Heart right ventricle (tissue), 16 donors: Measurements from ENCODE around the gene TRIM47. TPM values are rescaled to one million over a fixed set of nuclear protein-coding genes. Genes with fewer than 3 reads are reported as not detected.
A peak's percentile ranks its signal among the peaks of the same experiment; 100 is the strongest.

Experiments
- ATAC-seq, 8 donors: fragments of 200-7000 bp; cut with Tn5 transposase; one replicate each; pipeline ENCODE4 v1.9.1; 2020; ENCODE audit warnings: mild to moderate bottlenecking in 8 of 8, moderate library complexity in 8 of 8, moderate number of reproducible peaks in 1 of 8
- DNase-seq, 2 donors: peaks; one replicate each; pipeline ENCODE4 v3.0.0-alpha.2; 2020
- H3K27ac ChIP-seq, 10 donors: fragments of 200-600 bp; sonication (generic) in 2 of 10; one replicate each; pipeline versions ENCODE4 v1.5.0 to v1.8.0; 2020 to 2022; ENCODE audit warnings: mild to moderate bottlenecking in 3 of 10
- H3K27me3 ChIP-seq, 7 donors: fragments of 200-600 bp; one replicate each; pipeline ENCODE4 v1.8.0; 2021 to 2022; ENCODE audit warnings: mild to moderate bottlenecking in 2 of 7
- H3K36me3 ChIP-seq, 9 donors: fragments of 200-600 bp; sonication (generic) in 1 of 9; one replicate each; pipeline versions ENCODE4 v1.5.0 to v1.8.0; 2020 to 2022; ENCODE audit warnings: mild to moderate bottlenecking in 2 of 9
- H3K4me1 ChIP-seq, 9 donors: fragments of 200-600 bp; sonication (generic) in 1 of 9; one replicate each; pipeline versions ENCODE4 v1.5.0 to v1.8.0; 2020 to 2022; ENCODE audit warnings: mild to moderate bottlenecking in 4 of 9
- H3K4me3 ChIP-seq, 10 donors: fragments of 200-600 bp; sonication (generic) in 2 of 10; one replicate each; pipeline versions ENCODE4 v1.5.0 to v1.8.0; 2020 to 2022; ENCODE audit warnings: mild to moderate bottlenecking in 7 of 10, moderate library complexity in 2 of 10
- H3K9me3 ChIP-seq, 11 donors: fragments of 200-600 bp in 10 of 11; sonication (generic) in 2 of 11; one replicate each; pipeline versions ENCODE4 v1.5.0 to v1.8.0; 2013 to 2022; ENCODE audit warnings: mild to moderate bottlenecking in 2 of 11, control low read depth in 1 of 11, moderate library complexity in 1 of 11
- WGBS, 2 donors: extraction: QIAGEN DNeasy Blood & Tissue Kit; methylation state at CpG; one replicate each; pipeline ENCODE4 v1.1.7; 2013; ENCODE audit warnings: inconsistent platforms in 1 of 2; 5-methylcytosine and 5-hydroxymethylcytosine counted together
- intact Hi-C, 10 donors: fragments of 100-400 bp; cut with DNase I; formaldehyde crosslinking; loops; one replicate each; pipeline versions ENCODE4 v1.11.1 to v1.14.2; 2022
- polyA plus RNA-seq, 2 donors: library from polyadenylated mRNA; stranded (reverse); fragments of 200-250 nt; gene quantifications; one replicate each; pipeline ENCODE4 v1.2.3, GENCODE V29; 2013
- total RNA-seq, 10 donors: library from RNA; stranded (reverse); fragmentation: NEBNext Ultra II Directional in 3 of 10; extraction: Animal tissue kit (Norgen Biotek cat#: 25700) in 3 of 10; gene quantifications; one replicate each; pipeline versions ENCODE4 v1.2.1 to v1.2.4, GENCODE V29; 2021 to 2023
- TF ChIP-seq, protein P1 (sequence below), 9 donors: fragments of 200-600 bp; sonication (generic) in 2 of 9; IDR thresholded peaks; one replicate each; pipeline versions ENCODE4 v1.5.0 to v1.8.0; 2021 to 2022; ENCODE audit warnings: antibody characterized with exemption in 9 of 9, mild to moderate bottlenecking in 5 of 9, moderate library complexity in 1 of 9
- donor health status: Arrhythmogenic right ventricular cardiomyopathy.
- donor health status: ischemic (EF 13 %, LVEDD 7.1; RV severe dilation, severe dysfunction).
- donor health status: healthy with polysubstance abuse.
- donor health status: DM: no; HTN: yes; CAD: no.
- donor health status: DM: no; HTN: no; CAD: no.
- donor health status: ischemic (EF 25% LVEDD 6.9; RV normal size, moderate dysfunction).
- donor health status: ischemic (EF 25% LVEDD 5.7; RV mildly dilated, moderate dysfunction).
- donor health status: healthy.
- donor health status: DM: yes; HTN: yes; CAD: no.
- donor health status: Ischemic cardiomyopathy.
- donor health status: ischemic (EF 35%, LVEDD 5.7; RV mildly dilated, moderate dysfunction).
- donor health status: nonischemic (EF 11% LVEDD 7.7; RV severe dilation, severe dysfunction).
- donor health status: DM: yes; HTN: yes; CAD: no.
- donor health status: PGD.
- donor health status: ischemic (EF 29% LVEDD 5.4; RV normal size, mild dysfunction).
- donor health status: nonischemic (EF 23%, LVEDD 6.1; RV moderate dilation, normal function).

Gene TRIM47
- total and polyA plus RNA-seq, 12 donors, result 9.3 to 53.1 (median 22.5) TPM

DNA sequence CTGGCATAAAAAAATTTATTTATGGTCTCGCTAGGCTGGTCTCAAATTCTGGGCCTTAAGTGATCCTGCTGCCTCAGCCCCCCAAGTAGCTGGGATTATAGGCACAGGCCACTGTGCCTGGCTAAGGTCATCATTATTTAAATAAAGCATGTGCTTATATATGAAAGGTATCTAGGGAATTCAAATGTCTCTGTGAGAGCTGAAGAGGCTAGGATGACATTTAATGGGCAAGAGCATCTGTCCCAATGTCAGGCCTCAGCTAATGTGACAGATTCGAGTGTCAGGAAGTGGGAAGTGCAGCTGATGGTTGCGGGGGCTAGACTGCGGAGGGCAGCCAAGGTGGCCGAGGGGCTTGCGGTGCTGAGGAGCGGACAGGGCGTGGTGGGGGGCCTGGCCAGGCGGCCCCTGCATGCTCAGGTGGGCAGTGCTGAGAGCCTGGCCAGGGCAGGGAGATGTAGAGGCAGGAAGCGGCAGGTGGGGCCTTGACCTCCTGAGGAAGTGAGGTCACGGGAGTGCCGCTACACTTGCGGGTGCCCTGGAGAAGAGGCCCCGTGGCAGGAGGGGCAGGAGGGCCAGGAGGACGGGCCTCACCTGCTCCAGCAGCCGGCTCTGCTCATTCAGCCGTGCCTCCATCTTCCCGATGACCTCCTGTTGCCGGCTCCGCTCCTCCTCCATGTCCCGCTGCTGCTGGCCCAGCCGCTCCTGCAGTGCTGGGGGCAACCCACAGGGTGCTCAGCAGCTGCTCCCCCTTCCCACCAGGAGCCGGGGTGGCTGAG lies 38.9 kb upstream of the TRIM47 start:
- H3K27ac ChIP-seq, result no peak overlapping the region
- H3K27me3 ChIP-seq, result no peaks in the 10 kb centered on the region
- no peak for DNase-seq
- H3K4me3 ChIP-seq, result no peak overlapping the region
- no peaks in the 10 kb centered on the region for H3K4me1 ChIP-seq
- peaks cover 0 to 51% (median 0%) of the 10 kb centered on the region in 9 donors for H3K36me3 ChIP-seq
- intact Hi-C loops, result no loop called here
- TF ChIP-seq, protein P1, sequence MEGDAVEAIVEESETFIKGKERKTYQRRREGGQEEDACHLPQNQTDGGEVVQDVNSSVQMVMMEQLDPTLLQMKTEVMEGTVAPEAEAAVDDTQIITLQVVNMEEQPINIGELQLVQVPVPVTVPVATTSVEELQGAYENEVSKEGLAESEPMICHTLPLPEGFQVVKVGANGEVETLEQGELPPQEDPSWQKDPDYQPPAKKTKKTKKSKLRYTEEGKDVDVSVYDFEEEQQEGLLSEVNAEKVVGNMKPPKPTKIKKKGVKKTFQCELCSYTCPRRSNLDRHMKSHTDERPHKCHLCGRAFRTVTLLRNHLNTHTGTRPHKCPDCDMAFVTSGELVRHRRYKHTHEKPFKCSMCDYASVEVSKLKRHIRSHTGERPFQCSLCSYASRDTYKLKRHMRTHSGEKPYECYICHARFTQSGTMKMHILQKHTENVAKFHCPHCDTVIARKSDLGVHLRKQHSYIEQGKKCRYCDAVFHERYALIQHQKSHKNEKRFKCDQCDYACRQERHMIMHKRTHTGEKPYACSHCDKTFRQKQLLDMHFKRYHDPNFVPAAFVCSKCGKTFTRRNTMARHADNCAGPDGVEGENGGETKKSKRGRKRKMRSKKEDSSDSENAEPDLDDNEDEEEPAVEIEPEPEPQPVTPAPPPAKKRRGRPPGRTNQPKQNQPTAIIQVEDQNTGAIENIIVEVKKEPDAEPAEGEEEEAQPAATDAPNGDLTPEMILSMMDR (IDR thresholded peaks at IDR 0.05), result no peak
- ATAC-seq, result no peak
- no peaks in the 10 kb centered on the region for H3K9me3 ChIP-seq
- WGBS, 2 donors, result 87 to 88% methylated on average over 22 of the region's 23 CpGs

DNA sequence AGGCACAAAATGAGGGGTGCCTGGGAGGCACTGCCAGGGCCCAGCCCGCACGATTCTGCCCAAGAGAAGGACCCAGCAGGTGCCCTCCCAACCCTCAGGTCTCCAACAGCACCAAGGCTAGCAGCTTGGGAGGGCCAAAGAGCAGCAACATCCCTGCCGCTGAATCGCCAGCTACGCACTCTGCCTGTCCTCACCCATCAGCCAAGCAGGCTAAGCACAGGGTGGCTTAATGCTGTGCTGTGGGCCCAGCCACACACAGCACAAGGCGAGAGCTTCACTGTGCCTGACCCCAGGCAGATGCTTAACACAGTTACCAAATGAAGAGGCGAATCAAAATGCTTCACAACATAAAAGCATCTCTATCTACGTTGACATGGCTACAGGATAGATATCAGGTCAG lies 36.9 kb upstream of the TRIM47 start:
- Histone ChIP-seq H3K9me3 (no peaks in the 10 kb centered on the region), H3K36me3 (peaks cover 0 to 57% (median 0%) of the 10 kb centered on the region in 9 donors), H3K27me3 (no peaks in the 10 kb centered on the region), H3K4me3 (no peak overlapping the region), H3K4me1 (peaks cover 0 to 3% (median 0%) of the 10 kb centered on the region in 9 donors), H3K27ac (no peak overlapping the region)
- TF ChIP-seq, protein P1 (IDR thresholded peaks at IDR 0.05), result no peak
- ATAC-seq, result no peak
- WGBS, 2 donors, result 84 to 89% methylated on average over 8 of the region's 8 CpGs
- intact Hi-C loops, result no loop called here
- no peak for DNase-seq

DNA sequence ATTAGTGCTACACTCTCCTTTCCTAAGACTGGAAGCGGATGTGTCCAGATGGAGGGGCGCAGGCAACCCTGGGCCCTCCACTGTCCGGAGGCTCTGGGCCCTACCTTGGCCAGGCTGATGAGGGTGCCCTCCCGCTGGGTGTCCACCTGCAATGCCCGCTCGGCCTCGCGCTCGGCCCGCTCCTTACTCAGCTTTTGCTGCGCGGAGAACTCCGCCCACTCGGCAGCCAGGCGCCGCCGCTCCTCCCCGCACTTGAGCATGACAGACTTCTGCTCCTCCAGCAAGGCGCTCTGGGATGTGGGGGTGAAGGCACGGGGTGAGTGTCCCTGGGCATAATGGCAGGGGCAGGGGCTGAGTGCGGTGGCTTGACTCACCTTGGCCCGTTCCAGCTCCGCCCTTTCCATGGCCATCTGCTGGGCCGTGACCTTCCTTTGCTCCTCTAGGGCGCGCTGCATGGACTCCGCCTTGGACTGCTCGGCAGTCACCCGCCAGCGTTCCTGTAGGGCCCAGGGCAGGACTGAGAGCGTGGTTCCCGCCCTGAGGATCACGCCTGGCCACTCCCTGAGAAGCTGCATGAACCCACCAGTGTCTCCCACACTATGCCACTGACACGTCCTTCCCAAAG lies 36.4 kb upstream of the TRIM47 start:
- TF ChIP-seq, protein P1 (IDR thresholded peaks at IDR 0.05), result no peak
- Histone ChIP-seq H3K4me1 (peaks cover 0 to 8% (median 0%) of the 10 kb centered on the region in 9 donors), H3K36me3 (peaks cover 0 to 52% (median 0%) of the 10 kb centered on the region in 9 donors), H3K27me3 (no peaks in the 10 kb centered on the region), H3K4me3 (no peak overlapping the region), H3K9me3 (no peaks in the 10 kb centered on the region), H3K27ac (no peak overlapping the region)
- intact Hi-C loops, result loop anchor here in 1 of 10 donors (5.0 kb wide), 1 partner anchor 78 kb away; no protein-coding TSS in a partner anchor
- no peak for DNase-seq
- peak in 1 of 8 donors; percentile 6 for ATAC-seq
- WGBS, 2 donors, result 94 to 95% methylated on average over 34 of the region's 34 CpGs

DNA sequence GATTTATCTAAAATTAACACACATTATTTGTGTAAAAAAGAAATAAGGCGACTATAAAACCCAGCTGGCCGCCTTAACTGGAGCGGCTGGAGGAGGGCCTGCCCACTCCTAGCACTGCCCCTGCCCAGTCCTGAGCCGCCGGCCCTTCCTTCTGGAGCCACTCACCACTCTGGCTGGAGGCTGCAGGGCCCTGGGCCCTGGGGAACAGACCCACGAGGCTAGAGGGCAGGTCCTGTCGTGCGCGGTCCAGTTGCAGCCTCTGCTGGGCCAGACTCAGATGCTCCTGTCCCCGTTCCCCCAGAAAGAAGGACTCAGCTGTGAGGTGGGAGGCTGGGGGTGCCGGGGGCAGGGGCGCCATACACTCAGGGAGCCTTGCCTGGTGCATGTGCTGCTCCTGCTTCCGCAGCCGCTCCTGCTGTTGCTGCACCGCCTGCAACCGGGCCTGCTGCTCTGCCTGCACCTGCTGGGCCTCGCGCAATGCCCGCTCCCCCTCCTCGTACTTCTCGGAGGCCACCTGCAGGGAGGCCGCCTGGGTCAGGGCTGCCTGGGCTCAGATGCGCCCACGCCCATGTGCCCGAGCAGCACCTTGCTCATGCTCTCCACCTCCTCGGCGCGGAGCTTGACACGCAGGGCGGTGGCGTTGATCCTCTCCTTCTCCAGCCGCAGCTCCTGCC lies 35.3 kb upstream of the TRIM47 start:
- ATAC-seq, result no peak
- TF ChIP-seq, protein P1 (IDR thresholded peaks at IDR 0.05), result no peak
- peaks cover 0 to 42% (median 0%) of the 10 kb centered on the region in 9 donors for H3K36me3 ChIP-seq
- no peaks in the 10 kb centered on the region for H3K9me3 ChIP-seq
- DNase-seq, result no peak
- H3K27ac ChIP-seq, result no peak overlapping the region
- 92 to 94% methylated on average over 32 of the region's 32 CpGs for WGBS, 2 donors
- H3K4me1 ChIP-seq, result peaks cover 0 to 8% (median 0%) of the 10 kb centered on the region in 9 donors
- no peak overlapping the region for H3K4me3 ChIP-seq
- H3K27me3 ChIP-seq, result no peaks in the 10 kb centered on the region
- intact Hi-C loops, result loop anchor here in 1 of 10 donors (5.0 kb wide), 1 partner anchor 79 kb away; no protein-coding TSS in a partner anchor
